Activated T-cell treated with anti-CD3 and anti-CD28 coated beads, Interleukin-2, amount 50 U/mL, for 72 hours (primary cell): Measurements from ENCODE around the gene RFNG. TPM values are rescaled to one million over a fixed set of nuclear protein-coding genes. Genes with fewer than 3 reads are reported as not detected.

ENCODE experiments used
- ATAC-seq, 2 donors: fragments of 150-1000 bp; cut with Tn5 transposase; replicated peaks in 1 of 2; 2 replicates each; pipeline ENCODE4 v1.10.0; 2021; ENCODE audit warnings: moderate library complexity in 2 of 2, mild to moderate bottlenecking in 1 of 2
- DNase-seq, 2 donors: peaks; one replicate each; pipeline ENCODE4 v3.0.0; 2021 to 2022; ENCODE audit warnings: mixed read lengths in 1 of 2
- H3K27ac Mint-ChIP-seq: one replicate; pipeline ENCODE4 v1.8.0; 2022; ENCODE audit warnings: mild to moderate bottlenecking, moderate library complexity, mixed read lengths
- H3K27me3 Mint-ChIP-seq: one replicate; pipeline ENCODE4 v1.8.0; 2022; ENCODE audit warnings: low read depth, mixed read lengths
- H3K36me3 Mint-ChIP-seq, 2 donors: one replicate each; pipeline ENCODE4 v1.8.0; 2022; ENCODE audit warnings: mixed read lengths in 2 of 2, mild to moderate bottlenecking in 1 of 2; ENCODE audit not compliant: insufficient read depth in 2 of 2
- H3K4me1 Mint-ChIP-seq: one replicate; pipeline ENCODE4 v1.8.0; 2022; ENCODE audit warnings: low read depth, mixed read lengths
- H3K4me3 Mint-ChIP-seq, 2 donors: one replicate each; pipeline ENCODE4 v1.8.0; 2022; ENCODE audit warnings: mild to moderate bottlenecking in 2 of 2, mixed read lengths in 2 of 2, moderate library complexity in 2 of 2
- H3K9me3 Mint-ChIP-seq, 2 donors: one replicate each; pipeline ENCODE4 v1.8.0; 2022; ENCODE audit warnings: mixed read lengths in 2 of 2
- total RNA-seq, 2 donors: library from RNA; stranded (reverse); gene quantifications; one replicate each; pipeline ENCODE4 v1.2.3, GENCODE V29; 2022

The RFNG gene
- total RNA-seq, 2 donors from 2014 or later = 31.0 to 42.2 TPM

DNA sequence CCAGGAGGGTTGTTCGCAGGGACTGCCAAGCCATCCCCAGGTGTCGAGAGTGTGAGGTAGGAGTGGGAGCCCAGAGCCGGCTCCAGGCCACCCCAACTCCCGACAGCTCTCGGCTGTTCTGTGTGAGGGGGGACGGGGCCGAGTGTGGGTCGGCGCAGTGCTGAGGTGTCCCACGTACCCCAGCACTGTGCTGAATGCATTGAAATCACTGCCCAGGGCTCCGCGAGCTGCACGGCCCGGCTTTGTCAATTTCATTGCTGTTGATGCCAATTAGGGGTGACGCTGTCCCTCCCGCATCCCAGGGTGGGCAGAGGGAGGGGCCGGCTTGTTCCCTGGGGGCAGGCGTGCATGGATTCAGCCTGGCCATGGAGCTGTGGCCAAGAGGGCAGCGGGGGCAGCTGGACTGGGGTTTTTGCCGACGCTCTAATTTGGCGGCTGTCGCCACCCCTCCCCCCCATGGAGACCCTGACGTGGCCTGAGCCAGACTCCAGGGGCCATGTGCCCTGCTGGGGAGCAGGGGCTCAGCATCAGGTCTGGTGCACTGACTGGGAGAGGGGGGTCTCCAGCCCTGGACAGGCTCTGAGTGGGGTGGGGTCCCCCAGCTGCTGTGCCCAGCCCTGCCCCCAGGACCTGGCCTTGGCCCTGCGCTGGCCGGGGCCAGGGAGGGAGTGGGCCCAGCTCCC lies 43.2 kb downstream of the RFNG start:
- H3K27me3 Mint-ChIP-seq = no peaks in the 10 kb centered on the region
- H3K4me3 Mint-ChIP-seq = no peak overlapping the region
- DNase-seq = no peak
- H3K4me1 Mint-ChIP-seq = no peaks in the 10 kb centered on the region
- no peaks in the 10 kb centered on the region for H3K36me3 Mint-ChIP-seq
- no peak for ATAC-seq
- no peak overlapping the region for H3K27ac Mint-ChIP-seq
- H3K9me3 Mint-ChIP-seq = no peaks in the 10 kb centered on the region

DNA sequence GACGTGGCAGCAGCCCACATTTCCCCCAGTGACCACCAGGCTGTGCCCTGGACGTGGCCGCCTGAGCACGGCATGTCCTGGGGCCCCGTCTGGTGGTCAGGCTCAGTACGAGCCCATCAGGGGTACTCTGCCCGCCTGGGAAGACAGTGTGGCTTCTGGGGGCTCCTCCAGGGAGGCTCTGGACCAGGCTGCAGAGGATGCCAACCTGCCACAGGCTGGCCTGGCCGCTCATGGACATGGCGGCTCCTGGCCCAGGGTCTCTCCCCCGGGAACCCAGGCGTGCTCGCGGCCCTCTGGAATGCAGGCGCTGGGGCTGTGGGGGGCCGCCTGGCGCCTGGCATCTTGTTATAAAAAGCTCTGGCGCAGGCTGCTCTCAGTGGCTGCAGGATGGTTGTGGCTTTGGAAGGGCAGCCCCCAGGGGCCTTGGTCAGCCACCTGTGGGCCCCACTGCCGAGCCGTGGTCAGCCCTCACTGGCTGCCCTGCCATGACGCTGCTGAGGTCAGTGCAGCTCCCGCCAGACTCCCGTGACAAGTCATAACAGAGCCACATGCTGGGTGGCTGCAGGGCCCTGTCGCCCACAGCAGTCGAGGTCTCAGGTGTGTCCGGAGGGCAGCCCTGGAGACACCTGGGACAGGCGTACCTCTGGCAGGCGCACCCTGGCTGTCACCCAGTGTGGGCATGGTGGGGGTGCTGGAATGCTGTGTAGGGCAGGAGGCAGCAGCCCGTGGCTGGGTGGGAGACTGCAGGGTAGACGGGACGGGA lies 43.9 kb downstream of the RFNG start:
- no peak for DNase-seq
- ATAC-seq = no peak
- Mint-ChIP-seq H3K9me3 (no peaks in the 10 kb centered on the region), H3K4me1 (no peaks in the 10 kb centered on the region), H3K36me3 (no peaks in the 10 kb centered on the region), H3K27ac (no peak overlapping the region), H3K4me3 (no peak overlapping the region), H3K27me3 (no peaks in the 10 kb centered on the region)

DNA sequence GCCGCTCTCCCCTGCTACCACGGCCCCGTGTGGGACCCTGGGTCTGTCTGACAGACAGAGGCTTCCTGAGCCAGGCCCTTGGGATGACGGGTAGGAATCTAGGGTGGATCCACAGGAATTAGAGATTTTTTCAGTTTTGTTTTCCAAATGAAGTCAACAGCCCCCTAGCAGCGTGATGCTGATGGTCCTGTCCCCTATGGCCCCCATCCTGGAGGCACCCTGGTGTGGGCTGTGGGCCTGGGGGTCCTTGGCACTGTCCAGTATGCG lies 44.5 kb downstream of the RFNG start:
- H3K9me3 Mint-ChIP-seq = no peaks in the 10 kb centered on the region

DNA sequence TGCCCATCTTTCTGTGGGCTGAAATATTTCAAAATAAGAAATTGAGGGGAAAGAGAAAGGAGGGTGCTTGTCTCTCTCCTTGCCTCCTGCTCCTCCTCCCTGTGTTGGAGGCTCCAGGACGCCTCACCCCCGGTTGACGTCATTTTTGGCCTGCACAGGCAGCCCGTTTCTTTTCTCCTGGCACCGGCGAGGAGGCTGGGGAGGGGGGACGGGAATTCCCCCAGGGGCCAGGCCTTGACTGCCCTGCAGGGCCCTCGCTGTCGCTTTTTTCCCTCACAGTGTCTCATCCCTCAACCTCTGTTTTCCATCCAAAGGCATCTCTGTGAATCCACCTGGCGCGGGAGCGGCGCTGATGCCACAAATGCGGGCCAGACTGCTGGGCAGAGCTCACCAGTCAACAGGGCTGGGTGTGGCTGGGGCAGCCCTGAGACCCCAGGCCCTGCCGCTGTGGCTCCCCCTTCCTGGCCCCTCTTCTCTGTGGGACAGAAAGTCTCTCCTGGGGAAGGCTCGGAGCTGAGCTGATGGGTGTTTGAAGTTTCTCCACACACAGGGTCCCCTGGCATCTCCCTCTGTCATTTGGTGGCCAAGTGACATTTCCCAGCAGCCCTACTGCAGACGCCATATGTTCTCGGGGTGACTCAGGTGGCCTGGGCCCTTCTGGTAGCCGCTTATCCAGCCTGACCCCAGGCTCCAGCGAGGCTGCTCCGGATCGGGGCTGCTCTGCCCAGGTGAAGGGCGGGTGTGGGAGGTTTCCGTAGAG lies 45.0 kb downstream of the RFNG start:
- no peak for DNase-seq
- Mint-ChIP-seq H3K27ac (no peak overlapping the region), H3K27me3 (no peaks in the 10 kb centered on the region), H3K4me1 (no peaks in the 10 kb centered on the region), H3K9me3 (no peaks in the 10 kb centered on the region), H3K4me3 (no peak overlapping the region), H3K36me3 (no peaks in the 10 kb centered on the region)
- ATAC-seq = no peak

More for the DNA sequence above, 44.5 kb downstream of the RFNG start:
- Mint-ChIP-seq H3K4me3 (no peak overlapping the region), H3K27ac (no peak overlapping the region), H3K27me3 (no peaks in the 10 kb centered on the region), H3K36me3 (no peaks in the 10 kb centered on the region), H3K4me1 (no peaks in the 10 kb centered on the region)
- ATAC-seq = no peak
- DNase-seq = no peak

DNA sequence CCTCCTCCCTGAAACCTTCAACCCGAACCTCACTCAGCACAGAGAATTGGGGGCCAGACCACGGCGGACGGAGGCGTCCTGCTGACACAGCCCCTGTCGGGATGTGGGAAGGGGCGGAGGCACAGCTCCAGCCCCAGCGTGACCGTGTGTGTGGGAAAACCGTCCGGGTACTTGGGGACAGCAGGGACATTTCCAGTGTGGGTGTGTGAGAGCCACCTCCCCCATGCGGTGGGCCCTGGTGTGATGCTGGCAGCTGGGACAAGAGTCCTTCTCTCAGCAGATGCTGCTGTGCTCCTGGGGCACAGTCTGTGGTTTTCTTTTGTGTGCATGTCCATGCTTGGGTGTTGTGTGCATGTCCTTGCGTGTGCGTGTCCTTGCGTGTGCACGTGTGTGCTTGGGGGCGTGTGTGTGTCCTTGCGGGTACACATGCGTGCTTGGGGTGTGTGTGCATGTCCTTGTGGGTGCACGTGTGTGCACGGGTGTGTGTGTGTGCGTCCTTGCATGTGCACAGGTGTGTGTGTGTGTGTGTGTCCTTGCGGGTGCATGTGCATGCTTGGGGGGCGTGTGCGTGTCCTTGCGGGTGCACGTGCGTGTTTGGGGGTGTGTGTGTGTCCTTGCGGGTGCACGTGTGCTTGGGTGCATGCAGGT lies 45.8 kb downstream of the RFNG start:
- Mint-ChIP-seq H3K27ac (no peak overlapping the region), H3K27me3 (no peaks in the 10 kb centered on the region)

DNA sequence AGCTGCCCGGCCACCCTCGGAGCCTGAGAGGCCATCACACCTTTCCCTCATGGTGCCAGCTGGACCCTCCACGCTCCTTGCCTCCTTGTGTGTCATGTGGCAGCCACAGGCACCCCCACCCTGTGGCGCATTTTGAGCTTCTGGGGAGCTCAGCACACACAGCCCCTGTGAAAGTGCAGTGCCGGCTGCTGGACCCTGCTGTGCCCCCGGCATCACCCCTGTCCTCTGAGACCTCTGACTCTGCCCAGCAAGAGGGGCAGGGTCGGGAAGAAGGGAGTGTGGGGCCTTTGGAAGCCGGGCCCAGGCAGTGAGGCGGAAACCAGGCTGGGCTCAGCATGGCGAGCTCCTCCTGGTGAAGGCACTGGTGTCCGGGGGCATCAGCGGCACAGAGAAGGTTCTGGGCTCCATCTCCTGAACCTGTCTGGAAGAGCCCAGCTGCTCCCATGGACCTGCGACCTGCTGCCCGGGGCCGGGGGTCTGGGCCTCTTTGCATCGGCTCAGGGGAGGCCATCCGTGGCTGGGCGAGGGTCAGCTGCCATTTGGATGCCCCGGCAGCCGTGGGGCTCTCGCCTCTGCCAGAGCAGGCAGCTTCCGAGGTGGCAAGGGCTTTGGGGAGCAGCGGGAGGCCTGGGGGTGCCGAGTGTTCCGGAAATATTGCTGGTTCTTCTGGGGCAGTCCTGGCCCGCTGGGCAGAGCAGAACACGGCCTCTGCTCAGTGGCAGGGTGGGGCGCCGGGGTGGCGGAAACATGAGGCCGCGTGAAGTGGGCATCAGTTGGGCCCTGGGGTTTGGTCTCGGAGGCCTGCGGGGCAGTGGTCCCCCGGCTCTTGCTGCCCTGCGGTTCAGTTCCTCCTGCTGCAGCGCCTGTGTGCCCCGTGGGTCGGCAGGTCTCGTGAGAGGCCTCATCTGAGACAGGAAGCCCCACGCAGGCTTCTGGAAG lies 46.8 kb downstream of the RFNG start:
- Mint-ChIP-seq H3K4me3 (no peak overlapping the region), H3K4me1 (no peaks in the 10 kb centered on the region), H3K27ac (no peak overlapping the region), H3K27me3 (no peaks in the 10 kb centered on the region), H3K9me3 (no peaks in the 10 kb centered on the region), H3K36me3 (no peaks in the 10 kb centered on the region)
- DNase-seq = no peak
- no peak for ATAC-seq

More for the DNA sequence above, 45.8 kb downstream of the RFNG start:
- H3K4me3 Mint-ChIP-seq = no peak overlapping the region
- no peak for ATAC-seq
- no peaks in the 10 kb centered on the region for H3K9me3 Mint-ChIP-seq
- no peaks in the 10 kb centered on the region for H3K4me1 Mint-ChIP-seq
- no peaks in the 10 kb centered on the region for H3K36me3 Mint-ChIP-seq
- DNase-seq = no peak

DNA sequence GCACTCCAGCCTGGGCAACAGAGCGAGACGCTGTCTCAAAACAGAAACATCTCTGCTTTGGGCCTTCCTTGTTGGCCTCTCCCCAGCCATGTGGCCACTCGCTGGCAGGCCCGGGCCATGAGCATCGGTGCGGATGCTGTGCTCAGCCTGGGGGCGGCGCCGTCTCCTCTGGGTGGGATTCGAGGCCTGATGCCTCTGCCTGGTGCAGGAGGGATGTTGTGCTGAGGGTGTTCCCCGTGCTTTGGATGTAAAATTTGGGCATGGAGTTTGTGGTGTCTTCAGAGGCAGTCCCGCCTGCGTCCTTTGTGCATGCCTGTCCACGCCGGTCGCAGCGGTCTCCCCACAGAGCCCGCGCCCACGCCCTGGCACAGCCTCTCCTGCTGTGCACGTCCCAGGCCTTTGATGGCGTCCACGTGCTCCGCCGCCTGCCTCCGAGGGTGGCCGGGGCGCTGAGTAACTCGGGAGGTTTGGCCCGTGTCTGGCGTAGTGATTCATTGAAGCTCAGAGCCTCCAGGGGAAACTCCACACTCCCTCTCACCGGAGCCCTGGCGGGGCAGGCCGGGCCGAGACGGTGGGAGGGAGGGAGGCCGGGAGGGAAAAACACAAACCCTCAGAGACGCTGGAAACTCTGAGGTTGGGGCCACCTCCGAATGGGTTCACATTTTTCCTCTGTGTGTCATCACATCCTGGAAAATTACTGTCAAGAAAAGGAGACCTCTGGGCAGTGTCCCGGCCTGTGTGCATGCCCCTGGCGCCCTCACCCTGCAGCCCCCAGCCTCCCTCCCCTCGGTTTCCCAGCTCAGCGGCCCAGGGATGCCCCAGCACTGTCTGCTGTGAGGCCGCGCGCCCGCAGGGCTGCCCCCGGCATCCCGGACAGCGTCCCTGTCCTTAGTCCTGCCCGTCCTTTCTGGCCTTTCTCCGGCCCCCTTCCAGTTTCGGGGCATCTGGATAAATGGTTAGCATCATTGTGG lies 47.9 kb downstream of the RFNG start:
- DNase-seq (peak; percentile 23 to 40), ATAC-seq (peak; percentile 59 to 89)
- H3K4me1 Mint-ChIP-seq = no peaks in the 10 kb centered on the region
- H3K36me3 Mint-ChIP-seq = no peaks in the 10 kb centered on the region
- no peaks in the 10 kb centered on the region for H3K27me3 Mint-ChIP-seq
- H3K27ac Mint-ChIP-seq = no peak overlapping the region
- H3K9me3 Mint-ChIP-seq = no peaks in the 10 kb centered on the region
- H3K4me3 Mint-ChIP-seq = no peak overlapping the region

DNA sequence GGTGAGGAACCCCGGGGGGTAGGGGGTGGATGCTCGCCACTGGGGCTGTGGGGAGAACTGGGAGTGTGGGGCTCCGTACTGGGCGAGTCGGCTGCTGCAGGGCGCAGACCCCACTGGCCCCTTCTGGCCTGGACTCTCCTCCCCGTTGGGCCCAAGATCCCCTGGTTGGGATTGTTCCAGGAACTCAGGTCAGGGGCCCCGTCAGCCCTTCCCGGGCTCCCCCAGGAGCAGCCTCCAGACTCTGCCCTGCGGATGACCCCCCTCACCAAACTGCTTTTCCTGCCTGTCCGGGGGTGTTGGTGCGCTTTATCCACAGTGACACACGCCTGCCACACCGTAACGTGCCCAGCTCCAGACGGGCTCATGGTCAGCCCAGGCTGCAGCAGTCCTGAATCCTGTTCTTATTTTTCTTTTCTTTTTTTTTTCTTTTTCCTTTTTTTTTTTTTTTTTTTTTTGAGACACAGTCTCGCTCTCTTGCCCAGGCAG lies 50.0 kb downstream of the RFNG start:
- ATAC-seq (no peak), DNase-seq (no peak)
- no peaks in the 10 kb centered on the region for H3K27me3 Mint-ChIP-seq
- no peaks in the 10 kb centered on the region for H3K9me3 Mint-ChIP-seq
- no peak overlapping the region for H3K4me3 Mint-ChIP-seq
- H3K4me1 Mint-ChIP-seq = no peaks in the 10 kb centered on the region
- no peak overlapping the region for H3K27ac Mint-ChIP-seq
- no peaks in the 10 kb centered on the region for H3K36me3 Mint-ChIP-seq

DNA sequence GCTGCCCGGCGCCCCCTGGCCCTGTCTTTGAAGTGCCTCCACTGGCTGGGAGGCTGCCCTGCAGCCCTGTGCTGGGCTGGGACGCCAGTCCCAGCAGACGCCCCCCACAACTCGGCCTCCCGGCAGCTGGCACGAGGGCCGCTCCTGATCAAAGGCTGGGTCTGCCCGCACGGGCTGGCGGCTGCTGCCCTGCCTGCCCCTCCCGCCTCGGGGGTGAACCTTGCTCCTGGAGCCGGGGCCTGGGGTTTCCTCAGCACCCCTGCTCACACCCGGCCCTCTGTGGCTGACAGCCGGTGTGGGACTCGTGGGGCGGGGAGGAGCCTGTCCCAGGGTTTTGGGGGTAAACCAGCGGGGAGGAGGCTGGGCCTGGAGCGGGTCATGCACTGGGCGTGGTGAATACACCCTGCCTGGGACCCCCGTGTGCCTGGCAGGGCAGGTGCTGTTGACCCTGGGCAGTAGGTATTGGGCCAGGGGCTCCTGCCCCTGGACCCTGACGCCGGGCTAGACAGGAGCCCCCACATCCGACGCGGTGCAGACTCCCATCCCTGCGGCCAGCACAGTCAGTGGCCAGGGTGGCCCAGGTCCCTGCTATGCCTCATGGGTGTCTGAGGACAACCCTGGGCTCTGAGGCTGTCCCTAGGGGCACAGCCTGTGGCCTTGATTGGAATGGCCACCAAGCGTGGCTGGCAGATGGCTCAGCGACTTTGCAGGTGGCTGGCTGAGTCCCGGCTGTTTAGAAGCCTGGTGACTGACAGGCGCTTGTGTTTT lies 50.6 kb downstream of the RFNG start:
- ATAC-seq (no peak), DNase-seq (no peak)
- Mint-ChIP-seq H3K36me3 (peaks cover 0 to 1% of the 10 kb centered on the region in 2 donors), H3K4me1 (no peaks in the 10 kb centered on the region), H3K27me3 (no peaks in the 10 kb centered on the region), H3K27ac (no peak overlapping the region), H3K9me3 (no peaks in the 10 kb centered on the region), H3K4me3 (no peak overlapping the region)

DNA sequence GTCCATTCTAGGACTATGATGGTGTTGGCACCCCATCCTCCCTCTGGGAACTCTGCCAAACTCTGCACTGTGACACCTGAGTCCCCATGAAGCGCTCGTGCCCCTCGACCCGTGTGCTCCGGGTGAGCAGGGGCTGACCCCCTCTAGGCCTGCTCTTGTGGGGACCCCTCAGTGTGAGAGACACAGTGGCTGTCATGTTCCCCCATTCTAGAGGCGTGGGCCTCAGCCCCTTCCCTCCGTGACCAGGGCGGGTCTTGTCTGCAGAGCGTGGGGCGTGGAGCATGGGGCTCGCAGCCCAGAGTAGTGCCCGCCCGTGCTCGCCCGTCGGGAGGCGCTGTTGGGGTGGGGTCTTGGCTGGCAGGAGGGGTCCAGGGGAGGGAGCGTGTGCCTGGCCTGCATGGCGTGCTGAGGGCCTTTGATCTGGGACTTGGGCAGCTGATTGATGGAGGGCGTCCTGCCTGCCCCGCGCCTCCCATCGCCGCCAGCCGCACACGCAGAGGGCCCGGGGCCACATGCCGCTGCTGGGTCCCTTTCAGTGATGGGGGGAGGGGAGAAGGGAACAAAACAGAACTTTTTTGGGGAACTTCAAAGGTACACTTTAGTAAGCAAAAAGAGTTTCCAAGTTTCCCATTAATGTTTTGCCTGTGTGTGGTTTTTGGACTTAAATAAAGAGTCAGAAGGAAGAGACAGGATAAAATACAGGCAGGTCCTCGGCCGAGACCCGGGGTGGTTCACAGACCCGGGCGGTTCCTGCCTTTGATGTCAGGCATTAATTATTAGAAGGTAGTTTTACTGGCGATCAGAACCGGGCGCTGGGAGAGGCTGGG lies 51.4 kb downstream of the RFNG start:
- Mint-ChIP-seq H3K4me1 (no peaks in the 10 kb centered on the region), H3K27ac (no peak overlapping the region), H3K27me3 (no peaks in the 10 kb centered on the region), H3K9me3 (no peaks in the 10 kb centered on the region), H3K36me3 (peaks cover 0 to 1% of the 10 kb centered on the region in 2 donors), H3K4me3 (no peak overlapping the region)
- DNase-seq (no peak), ATAC-seq (no peak)
